ACC112 (cell line): Measurements from ENCODE around the gene FDXR.

Source experiments
- H2AFZ ChIP-seq: fragments of 200-600 bp; sonication (generic); one replicate; pipeline ENCODE4 v1.6.0; 2017; ENCODE audit warnings: antibody characterized with exemption, low read length; ENCODE audit not compliant: unreplicated experiment
- H3K27ac ChIP-seq: fragments of 200-600 bp; sonication (generic); 2 replicates; pipeline ENCODE4 v1.5.1; 2014; ENCODE audit warnings: low read depth, mild to moderate bottlenecking, antibody characterized with exemption, low read length, moderate library complexity
- H3K27me3 ChIP-seq: fragments of 200-600 bp; sonication (generic); 2 replicates; pipeline ENCODE4 v1.6.1; 2014; ENCODE audit warnings: mild to moderate bottlenecking, antibody characterized with exemption, low read length, moderate library complexity, mixed read lengths; ENCODE audit not compliant: insufficient read depth
- H3K36me3 ChIP-seq: fragments of 200-600 bp; sonication (generic); 2 replicates; pipeline ENCODE4 v1.6.1; 2016; ENCODE audit warnings: mild to moderate bottlenecking, antibody characterized with exemption, low read length, moderate library complexity, mixed read lengths; ENCODE audit not compliant: insufficient read depth
- H3K4me1 ChIP-seq: fragments of 200-600 bp; sonication (generic); one replicate; pipeline ENCODE4 v1.6.1; 2016; ENCODE audit warnings: low read length, mixed read lengths; ENCODE audit not compliant: insufficient read depth, unreplicated experiment, control insufficient read depth
- H3K4me3 ChIP-seq: fragments of 200-600 bp; sonication (generic); 2 replicates; pipeline ENCODE4 v1.5.1; 2014; ENCODE audit warnings: mild to moderate bottlenecking, low read depth, low read length
- H3K79me2 ChIP-seq: fragments of 200-600 bp; sonication (generic); one replicate; pipeline ENCODE4 v1.6.0; 2016; ENCODE audit warnings: low read length; ENCODE audit not compliant: control insufficient read depth, unreplicated experiment, insufficient read depth

The FDXR gene

DNA sequence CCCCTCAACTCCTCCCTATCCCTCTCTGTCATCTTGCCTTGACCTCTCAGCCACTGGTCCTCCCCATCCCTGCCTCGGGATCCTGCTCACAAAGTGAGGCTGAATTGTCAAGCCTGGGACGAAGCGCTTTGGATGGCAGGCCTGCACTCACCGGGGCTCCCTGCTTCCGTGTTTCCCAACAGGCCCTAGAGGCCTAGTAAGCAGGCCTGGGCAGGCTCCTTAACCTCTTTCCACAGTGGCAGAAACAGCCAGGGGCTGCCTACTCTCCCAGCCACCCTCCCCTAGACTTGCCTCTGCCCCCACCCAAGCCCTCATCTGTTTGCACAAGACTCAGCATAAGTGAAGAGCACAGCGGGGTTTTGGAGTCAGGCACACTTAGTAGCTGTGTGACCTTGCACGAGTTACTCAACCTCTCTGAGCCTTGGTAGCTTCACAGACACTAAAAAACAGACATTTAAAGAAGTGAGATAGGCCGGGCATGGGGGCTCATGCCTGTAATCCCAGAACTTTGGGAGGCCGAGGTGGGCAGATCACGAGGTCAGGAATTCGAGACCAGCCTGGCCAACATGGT is 25.7 kb upstream of the FDXR start:
- Histone ChIP-seq H3K4me1 (no peaks in the 10 kb centered on the region), H3K27me3 (peaks cover 33% of the 10 kb centered on the region), H3K27ac (no peak overlapping the region), H2AFZ (no peak overlapping the region), H3K36me3 (no peaks in the 10 kb centered on the region), H3K79me2 (no peaks in the 10 kb centered on the region), H3K4me3 (no peak overlapping the region)

DNA sequence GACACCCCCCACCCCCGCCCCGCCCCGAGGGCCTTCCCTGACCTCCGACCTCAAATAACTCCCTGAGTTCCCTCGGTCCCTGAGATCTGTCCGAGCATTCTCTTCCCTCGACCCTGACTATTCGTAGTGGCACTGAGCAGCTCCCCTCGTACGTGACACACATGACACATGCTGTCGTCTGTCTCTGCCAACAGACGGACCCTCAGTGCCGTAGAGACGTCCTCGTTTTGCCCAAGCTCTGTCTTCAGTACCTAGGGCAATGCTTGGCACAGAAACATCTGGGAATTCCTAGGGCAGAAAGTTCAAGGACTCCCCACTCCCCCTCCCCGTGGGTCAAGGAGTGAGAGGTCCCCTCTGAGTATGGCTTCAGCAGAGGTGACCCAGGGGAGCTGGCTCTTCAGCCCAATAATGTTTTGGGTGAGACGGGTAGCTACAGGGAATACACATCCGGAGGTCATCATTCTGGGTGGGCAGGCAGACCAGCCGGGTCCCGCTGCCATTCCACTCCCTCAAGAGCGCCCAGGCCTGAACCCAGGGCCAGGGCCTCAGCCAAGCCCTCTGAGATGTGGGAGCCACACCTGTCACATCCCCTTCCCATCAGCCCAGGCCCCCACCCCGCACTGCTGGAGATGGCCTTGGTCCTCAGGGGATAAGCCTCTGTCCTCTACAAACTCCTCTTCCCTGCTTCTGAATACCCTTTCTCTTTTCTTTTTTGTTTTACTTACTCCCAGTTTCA is 21.3 kb upstream of the FDXR start:
- Histone ChIP-seq H3K79me2 (no peaks in the 10 kb centered on the region), H3K27me3 (peaks cover 59% of the 10 kb centered on the region), H3K4me3 (0 out of 2 replicates have a peak overlapping the region, but pooled peaks have one; percentile 58), H3K27ac (no peak overlapping the region), H3K4me1 (no peaks in the 10 kb centered on the region), H3K36me3 (no peaks in the 10 kb centered on the region), H2AFZ (no peak overlapping the region)

DNA sequence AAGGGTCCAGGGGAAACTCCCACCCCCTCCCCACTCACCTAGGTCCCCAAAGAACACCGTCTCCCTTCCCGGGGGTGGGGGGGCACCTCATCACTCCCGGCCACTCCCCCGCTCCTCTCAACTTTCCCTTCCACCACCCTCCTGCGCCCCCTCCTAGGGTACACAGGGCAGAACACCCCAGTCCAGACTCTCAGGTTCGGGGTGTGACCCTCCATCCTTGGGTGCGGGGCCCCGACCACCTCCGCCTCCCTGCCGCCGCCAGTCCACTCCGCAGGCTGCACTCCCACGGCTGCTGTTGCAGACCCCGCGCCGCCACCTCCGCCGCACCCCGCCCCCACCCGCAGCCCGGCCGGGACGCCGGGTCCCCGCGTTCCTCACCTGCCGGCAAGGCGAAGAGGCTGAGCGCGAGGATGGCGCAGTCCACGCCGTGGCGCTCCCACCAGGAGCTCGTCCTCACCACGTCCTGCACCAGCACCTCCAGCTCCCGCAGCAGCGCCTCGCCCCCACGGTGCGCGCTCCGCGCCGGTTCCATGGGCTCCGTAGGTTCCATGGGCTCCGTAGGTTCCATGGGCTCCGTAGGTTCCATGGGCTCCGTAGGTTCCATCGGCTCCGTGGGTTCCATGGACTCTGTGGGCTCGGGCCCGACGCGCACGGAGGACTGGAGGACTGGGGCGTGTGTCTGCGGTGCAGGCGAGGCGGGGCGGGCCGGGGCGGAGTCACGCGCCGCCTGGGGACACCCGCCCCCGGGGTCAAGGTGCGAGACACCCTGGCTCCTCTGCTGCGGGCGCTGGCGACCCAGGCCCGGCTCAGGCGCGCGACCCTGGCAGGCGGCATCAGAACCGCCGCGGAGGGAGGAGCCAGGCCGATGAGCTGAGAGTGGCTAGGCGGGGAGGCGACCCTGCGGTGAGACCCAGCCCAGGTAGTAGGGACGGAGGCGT is 20.4 kb upstream of the FDXR start, which contains the start of gene FADS6:
TSS of gene FADS6 (minus strand) at position 660 of the 938 bp plus-strand sequence. CDS start at position 622, 38 bp downstream.
- Histone ChIP-seq H2AFZ (no peak within 1 kb of the TSS), H3K36me3 (no peaks in the 10 kb centered on the region), H3K79me2 (no peaks in the 10 kb centered on the region), H3K27ac (no peak within 1 kb of the TSS), H3K4me3 (peak within 1 kb of the TSS; percentile 58; the same call in 1 of the 2 replicates), H3K27me3 (peaks cover 67% of the 10 kb centered on the region), H3K4me1 (no peaks in the 10 kb centered on the region)

DNA sequence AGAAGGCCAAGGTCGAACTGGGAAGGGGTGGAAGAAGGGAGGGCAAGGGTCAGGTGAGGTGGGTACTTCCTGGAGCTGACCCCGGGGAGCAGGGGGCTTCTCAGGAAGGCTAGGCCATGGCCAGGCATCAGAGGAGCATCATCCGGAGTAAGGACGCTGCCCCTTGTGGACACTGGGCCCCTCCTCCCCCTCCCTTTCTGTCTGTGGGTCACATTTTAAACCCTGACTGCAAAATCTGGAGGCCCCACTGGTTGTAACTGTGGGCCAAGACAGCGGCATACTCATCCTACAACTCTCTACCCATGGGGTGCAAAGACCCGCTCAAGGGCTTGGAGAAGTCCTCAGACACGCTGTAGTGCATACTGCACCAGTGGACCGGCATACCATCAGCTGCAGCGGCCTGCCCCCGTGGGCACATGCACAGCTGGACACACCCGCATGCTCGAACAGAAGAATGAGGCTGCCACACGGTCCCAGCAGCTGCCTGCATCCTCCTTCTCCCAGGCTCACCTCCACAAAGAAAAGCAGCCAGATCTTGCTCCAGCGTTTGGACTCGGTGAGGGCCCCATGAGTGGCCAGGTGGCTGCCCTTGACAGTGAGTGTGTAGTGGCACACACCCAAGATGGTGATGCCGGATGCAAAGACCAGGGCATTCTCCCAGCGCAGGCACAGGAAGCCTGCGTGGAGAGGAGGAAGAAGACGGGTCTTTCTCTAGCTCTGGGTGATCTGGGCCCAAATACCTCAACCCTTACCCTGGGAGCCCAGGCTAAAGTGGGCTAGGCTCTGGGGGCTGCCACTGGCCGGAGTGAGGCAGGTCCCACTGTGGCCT is 19.4 kb upstream of the FDXR start:
- Histone ChIP-seq H3K79me2 (no peaks in the 10 kb centered on the region), H3K36me3 (no peaks in the 10 kb centered on the region), H2AFZ (no peak overlapping the region), H3K4me1 (no peaks in the 10 kb centered on the region), H3K27me3 (peaks cover 70% of the 10 kb centered on the region), H3K27ac (no peak overlapping the region), H3K4me3 (no peak overlapping the region)

- no peaks in the 10 kb centered on the region for H3K36me3 ChIP-seq
- peaks cover 65% of the 10 kb centered on the region for H3K27me3 ChIP-seq
- no peaks in the 10 kb centered on the region for H3K79me2 ChIP-seq
- no peak overlapping the region for H3K4me3 ChIP-seq
- no peak overlapping the region for H2AFZ ChIP-seq
- no peak overlapping the region for H3K27ac ChIP-seq
- no peaks in the 10 kb centered on the region for H3K4me1 ChIP-seq
These were observed 17.8 kb upstream of the FDXR start for GRCh38 chr17:74890554-74890953.

DNA sequence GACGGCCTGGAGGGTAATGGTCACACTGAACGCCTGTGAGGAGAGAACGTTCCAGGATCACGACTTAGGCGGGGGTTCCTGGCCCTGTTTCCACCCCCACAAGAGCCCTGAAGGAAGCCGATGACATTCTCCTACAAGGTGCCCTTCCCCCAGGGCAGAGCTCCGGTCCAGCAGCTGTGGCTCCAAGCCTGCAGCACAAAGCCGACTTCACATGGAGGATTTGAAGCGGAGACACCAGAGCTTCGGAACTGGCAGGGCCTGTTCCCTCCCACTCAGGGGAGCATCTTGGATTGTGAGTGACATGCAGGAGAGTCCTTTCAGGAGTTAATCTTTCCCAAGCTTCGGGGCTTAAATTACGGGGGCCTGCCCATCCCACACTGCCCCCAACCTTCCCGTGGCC is 15.7 kb upstream of the FDXR start:
- H3K36me3 ChIP-seq: no peaks in the 10 kb centered on the region
- no peak overlapping the region for H3K27ac ChIP-seq
- H2AFZ ChIP-seq: no peak overlapping the region
- peaks cover 50% of the 10 kb centered on the region for H3K27me3 ChIP-seq
- H3K79me2 ChIP-seq: no peaks in the 10 kb centered on the region
- H3K4me3 ChIP-seq: no peak overlapping the region
- no peaks in the 10 kb centered on the region for H3K4me1 ChIP-seq

DNA sequence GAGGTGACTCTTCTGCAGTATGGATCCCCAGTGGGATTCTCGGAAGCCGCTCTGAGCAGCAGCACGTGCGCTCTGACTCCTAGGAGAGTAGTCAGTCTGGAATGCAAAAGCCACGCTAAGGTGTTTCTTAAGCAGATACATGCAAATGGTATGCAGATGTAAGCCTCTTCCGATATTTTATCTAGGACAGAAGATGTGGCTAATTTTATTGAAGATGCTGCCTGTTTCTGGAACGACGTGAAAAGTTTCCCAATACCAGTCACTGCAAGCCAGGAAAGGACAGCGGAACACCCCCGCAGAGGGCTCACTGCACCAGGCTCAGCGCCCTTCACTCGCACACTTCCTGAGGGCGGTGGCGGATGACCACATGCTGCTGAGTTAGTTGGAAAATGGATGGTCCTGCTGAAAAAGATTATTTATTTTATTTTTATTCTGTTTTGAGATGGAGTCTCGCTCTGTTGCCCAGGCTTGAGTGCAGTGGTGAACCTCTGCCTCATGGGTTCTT is 10.5 kb upstream of the FDXR start:
- peaks cover 36% of the 10 kb centered on the region for H3K27me3 ChIP-seq
- no peaks in the 10 kb centered on the region for H3K79me2 ChIP-seq
- no peaks in the 10 kb centered on the region for H3K36me3 ChIP-seq
- no peak overlapping the region for H3K27ac ChIP-seq
- H2AFZ ChIP-seq: no peak overlapping the region
- no peaks in the 10 kb centered on the region for H3K4me1 ChIP-seq
- no peak overlapping the region for H3K4me3 ChIP-seq

GRCh38 chr17:74882517-74883240 is 9.9 kb upstream of the FDXR start:
- no peaks in the 10 kb centered on the region for H3K79me2 ChIP-seq
- H3K4me1 ChIP-seq: no peaks in the 10 kb centered on the region
- no peak overlapping the region for H2AFZ ChIP-seq
- H3K4me3 ChIP-seq: no peak overlapping the region
- H3K36me3 ChIP-seq: no peaks in the 10 kb centered on the region
- H3K27me3 ChIP-seq: peaks cover 36% of the 10 kb centered on the region
- H3K27ac ChIP-seq: no peak overlapping the region

GRCh38 chr17:74881073-74881472 is 8.3 kb upstream of the FDXR start:
- Histone ChIP-seq H3K36me3 (no peaks in the 10 kb centered on the region), H3K27me3 (peaks cover 26% of the 10 kb centered on the region; the same call in 1 of the 2 replicates), H3K79me2 (no peaks in the 10 kb centered on the region), H2AFZ (no peak overlapping the region), H3K4me3 (no peak overlapping the region), H3K4me1 (no peaks in the 10 kb centered on the region), H3K27ac (no peak overlapping the region)
